Endothelial cell of umbilical vein (primary cell): ENCODE data around the gene UGT2A3. TPM values are rescaled to one million over a fixed set of nuclear protein-coding genes. Genes with fewer than 3 reads are reported as not detected.

ENCODE experiments used
- BruUV-seq: library from RNA; stranded (reverse); fragments of 400-500 nt; replicated peaks from 2 replicates; lab custom pipeline; 2021; lab: Mats Ljungman, UMichigan
- CTCF ChIA-PET: fragments of 300-600, 350-600 bp; sonication (Branson Sonifier 250); formaldehyde crosslinking; loops from one replicate; lab custom pipeline; 2021; ENCODE audit warnings: antibody characterized with exemption, inconsistent platforms; lab: Charles Lee
- POLR2A ChIA-PET: fragments of 300-600, 350-600 bp; sonication (Branson Sonifier 250); formaldehyde crosslinking; loops from one replicate; lab custom pipeline; 2021; ENCODE audit warnings: antibody characterized with exemption, inconsistent platforms; lab: Charles Lee
- DNase-seq: peaks from one replicate; pipeline ENCODE4 v3.0.0-alpha.2; 2011; ENCODE audit warnings: low read depth, low spot score
- FAIRE-seq: peaks from 2 replicates; lab custom pipeline; 2011; peaks lifted over from hg19 to GRCh38; lab: Jason Lieb, UNC
- H2AFZ ChIP-seq: 2 replicates; pipeline ENCODE4 v1.6.0; 2012; ENCODE audit warnings: low read depth, low read length, control low read depth, inconsistent platforms
- H3K27ac ChIP-seq: 2 replicates; pipeline ENCODE4 v1.5.1; 2011; ENCODE audit warnings: low read depth, mild to moderate bottlenecking, control low read depth, low read length, moderate library complexity; ENCODE audit not compliant: insufficient read depth
- H3K27me3 ChIP-seq, 2 experiments: 2 replicates each; pipeline versions ENCODE4 v1.6.0 to v1.6.1; 2011; ENCODE audit warnings: low read length in 2 of 2, mixed read lengths in 1 of 2; ENCODE audit not compliant: control insufficient read depth in 2 of 2, insufficient read depth in 2 of 2
- H3K36me3 ChIP-seq, 2 experiments: 2 replicates in 1 of 2; 3 replicates in 1 of 2; pipeline ENCODE4 v1.5.1; 2011; ENCODE audit warnings: low read length in 2 of 2, mild to moderate bottlenecking in 1 of 2, moderate library complexity in 1 of 2; ENCODE audit not compliant: control insufficient read depth in 2 of 2, insufficient read depth in 2 of 2; ENCODE audit errors: extremely low read depth in 1 of 2
- H3K4me1 ChIP-seq: 3 replicates; pipeline ENCODE4 v1.5.1; 2011; ENCODE audit warnings: mild to moderate bottlenecking, low read length; ENCODE audit not compliant: control insufficient read depth, insufficient read depth; ENCODE audit errors: extremely low read depth
- H3K4me2 ChIP-seq: 2 replicates; pipeline ENCODE4 v1.6.1; 2011; ENCODE audit warnings: low read length, control low read depth, mixed read lengths; ENCODE audit not compliant: insufficient read depth
- H3K4me3 ChIP-seq, 3 experiments: fragments of 200-600 bp in 1 of 3; sonication (generic), shearing (Covaris generic) in 1 of 3; replicated peaks in 1 of 3; 2 replicates each; pipeline ENCODE4 v1.5.1; 2011 to 2016; ENCODE audit warnings: control low read depth in 3 of 3, low read length in 3 of 3, mild to moderate bottlenecking in 2 of 3, inconsistent platforms in 1 of 3, low read depth in 1 of 3, moderate library complexity in 1 of 3; ENCODE audit not compliant: insufficient read depth in 1 of 3
- H3K79me2 ChIP-seq: 2 replicates; pipeline ENCODE4 v1.6.0; 2012; ENCODE audit warnings: low read length, inconsistent platforms; ENCODE audit not compliant: control insufficient read depth, insufficient read depth
- H3K9ac ChIP-seq: replicated peaks from 2 replicates; pipeline ENCODE3; 2011; ENCODE audit warnings: low read length, control low read depth; ENCODE audit not compliant: insufficient read depth; ENCODE audit errors: extremely low read depth
- H3K9me1 ChIP-seq: replicated peaks from 3 replicates; pipeline ENCODE4 v1.6.0; 2011; ENCODE audit warnings: mild to moderate bottlenecking, low read length; ENCODE audit not compliant: control insufficient read depth, insufficient read depth; ENCODE audit errors: extremely low read depth
- H3K9me3 ChIP-seq: replicated peaks from 2 replicates; pipeline ENCODE4 v1.5.1; 2012; ENCODE audit warnings: low read length, inconsistent platforms; ENCODE audit not compliant: control insufficient read depth, insufficient read depth
- H4K20me1 ChIP-seq: replicated peaks from 2 replicates; pipeline ENCODE3; 2011; ENCODE audit warnings: mild to moderate bottlenecking, low read length; ENCODE audit not compliant: control insufficient read depth, insufficient read depth; ENCODE audit errors: extremely low read depth
- EZH2 ChIP-seq: IDR thresholded peaks from 2 replicates; pipeline ENCODE4 v1.6.1; 2012; ENCODE audit warnings: borderline replicate concordance, low read depth, mild to moderate bottlenecking, moderate library complexity, low read length, inconsistent platforms; ENCODE audit not compliant: severe bottlenecking
- FOS ChIP-seq: IDR thresholded peaks from 2 replicates; pipeline ENCODE4 v1.6.1; 2011; ENCODE audit warnings: mild to moderate bottlenecking, low read length, moderate library complexity, borderline replicate concordance; ENCODE audit not compliant: insufficient read depth
- GATA2 ChIP-seq: IDR thresholded peaks from 2 replicates; pipeline ENCODE4 v1.7.0; 2011; ENCODE audit warnings: low read depth, mild to moderate bottlenecking, moderate library complexity, mixed read lengths, low read length; ENCODE audit not compliant: insufficient read length, insufficient read depth
- JUN ChIP-seq: IDR thresholded peaks from 2 replicates; pipeline ENCODE4 v1.6.1; 2011; ENCODE audit warnings: borderline replicate concordance, low read depth; ENCODE audit not compliant: insufficient read length, insufficient read depth
- MAX ChIP-seq: IDR thresholded peaks from 2 replicates; pipeline ENCODE4 v1.6.1; 2011; ENCODE audit not compliant: insufficient read depth, insufficient read length
- MYC ChIP-seq: IDR thresholded peaks from one replicate; pipeline ENCODE4 v1.6.1; 2011; ENCODE audit warnings: mild to moderate bottlenecking, low read depth, low read length
- POLR2A ChIP-seq: IDR thresholded peaks from 2 replicates; pipeline ENCODE4 v1.6.1; 2012; ENCODE audit warnings: low read depth, mild to moderate bottlenecking, control low read depth, low read length
- POLR2AphosphoS5 ChIP-seq: IDR thresholded peaks from 2 replicates; pipeline ENCODE4 v1.6.1; 2012; ENCODE audit warnings: low read depth, mild to moderate bottlenecking, control low read depth, low read length, moderate library complexity; ENCODE audit not compliant: insufficient read depth
- dilution Hi-C: fragments of 300-500 bp; cut with MboI; formaldehyde crosslinking; loops from one replicate; pipeline ENCODE4 v1.15.0; 2019; ENCODE audit warnings: low sequenced_read_pairs; ENCODE audit not compliant: extremely low pct_ligation_motif_present
- intact Hi-C: fragments of 100-400 bp; cut with micrococcal nuclease; formaldehyde crosslinking; loops from one replicate; pipeline ENCODE4 v1.10.0; 2022
- polyA plus RNA-seq, 4 experiments: library from polyadenylated mRNA; depleted of rRNA in 3 of 4; stranded (reverse) in 3 of 4; unstranded in 1 of 4; fragments of >200 nt; gene quantifications; 2 replicates each; pipeline versions ENCODE4 v1.2.1 to v1.2.3, GENCODE V29; 2011 to 2012; ENCODE audit warnings: missing spikeins in 1 of 4
- total RNA-seq: library from RNA; stranded (reverse); gene quantifications from 2 replicates; pipeline ENCODE4 v1.2.3, GENCODE V29; 2021
- TF ChIP-seq, protein P1 (sequence below), 2 donors: IDR thresholded peaks; 1 replicate in 1 of 2; 2 replicates in 1 of 2; pipeline ENCODE4 v1.5.1; 2011; ENCODE audit warnings: low read length in 2 of 2, mild to moderate bottlenecking in 2 of 2, moderate library complexity in 2 of 2, control low read depth in 1 of 2, inconsistent platforms in 1 of 2, low read depth in 1 of 2; ENCODE audit not compliant: insufficient read depth in 1 of 2; ENCODE audit errors: extremely low read depth in 1 of 2

The UGT2A3 gene
- total and polyA plus RNA-seq, 2 donors (not counting 3 experiments of a cell fraction or from before 2014, with no cell fraction given), result not detected

DNA sequence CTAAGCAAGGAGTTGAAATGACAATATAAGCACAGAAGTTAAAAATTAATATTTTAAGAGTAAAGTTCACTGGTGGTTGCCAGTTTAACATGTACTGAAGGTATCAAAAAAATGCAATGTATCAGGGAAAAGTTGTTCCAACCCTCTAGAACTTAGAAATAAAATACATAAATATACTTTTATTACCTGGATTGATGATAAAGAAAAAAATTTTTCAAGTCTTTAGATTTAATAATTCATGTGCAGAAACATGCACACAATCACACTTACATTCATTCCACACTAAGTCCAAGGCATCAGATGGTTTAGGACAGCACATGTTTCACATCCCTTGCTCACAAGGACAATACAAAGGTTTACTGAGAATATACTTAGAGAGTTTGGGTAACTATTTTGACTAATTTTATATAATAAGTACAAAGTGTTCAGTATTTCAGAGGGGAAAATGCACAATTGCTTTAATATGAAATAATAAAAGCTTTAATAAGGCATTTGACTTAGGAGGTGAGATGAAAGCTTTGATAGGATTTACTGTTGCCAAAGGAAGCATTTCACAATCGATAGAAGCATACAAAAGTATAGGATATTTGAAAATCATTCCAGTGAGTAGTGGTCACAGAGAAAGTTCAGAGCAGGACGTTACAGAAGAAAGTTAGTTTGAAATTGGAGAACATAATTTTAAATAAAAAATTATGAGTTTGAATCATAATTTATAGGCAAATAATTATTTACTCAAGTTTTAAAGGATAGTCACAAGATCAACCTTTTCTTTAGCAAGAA lies 392 bp upstream of the UGT2A3 start:
- BruUV-seq, result no TSS peak

More for the DNA sequence above, 392 bp upstream of the UGT2A3 start:
- H3K9ac ChIP-seq, result no peak overlapping the region
- H3K4me3 ChIP-seq, result no peak overlapping the region
- H2AFZ ChIP-seq, result no peak overlapping the region
- no peak for TF ChIP-seq GATA2
- no peak for TF ChIP-seq MAX
- TF ChIP-seq POLR2AphosphoS5, result no peak
- no peak for TF ChIP-seq JUN
- TF ChIP-seq MYC, result no peak
- TF ChIP-seq, protein P1, sequence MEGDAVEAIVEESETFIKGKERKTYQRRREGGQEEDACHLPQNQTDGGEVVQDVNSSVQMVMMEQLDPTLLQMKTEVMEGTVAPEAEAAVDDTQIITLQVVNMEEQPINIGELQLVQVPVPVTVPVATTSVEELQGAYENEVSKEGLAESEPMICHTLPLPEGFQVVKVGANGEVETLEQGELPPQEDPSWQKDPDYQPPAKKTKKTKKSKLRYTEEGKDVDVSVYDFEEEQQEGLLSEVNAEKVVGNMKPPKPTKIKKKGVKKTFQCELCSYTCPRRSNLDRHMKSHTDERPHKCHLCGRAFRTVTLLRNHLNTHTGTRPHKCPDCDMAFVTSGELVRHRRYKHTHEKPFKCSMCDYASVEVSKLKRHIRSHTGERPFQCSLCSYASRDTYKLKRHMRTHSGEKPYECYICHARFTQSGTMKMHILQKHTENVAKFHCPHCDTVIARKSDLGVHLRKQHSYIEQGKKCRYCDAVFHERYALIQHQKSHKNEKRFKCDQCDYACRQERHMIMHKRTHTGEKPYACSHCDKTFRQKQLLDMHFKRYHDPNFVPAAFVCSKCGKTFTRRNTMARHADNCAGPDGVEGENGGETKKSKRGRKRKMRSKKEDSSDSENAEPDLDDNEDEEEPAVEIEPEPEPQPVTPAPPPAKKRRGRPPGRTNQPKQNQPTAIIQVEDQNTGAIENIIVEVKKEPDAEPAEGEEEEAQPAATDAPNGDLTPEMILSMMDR (IDR thresholded peaks at IDR 0.05; ENCODE audit: extremely low read depth in 1 of 2, insufficient read depth in 1 of 2, low read depth in 1 of 2, low read length in 2 of 2), result no peak
- TF ChIP-seq EZH2, result no peak
- no peak for TF ChIP-seq POLR2A
- TF ChIP-seq FOS, result no peak
- H3K36me3 ChIP-seq, result no peaks in the 10 kb centered on the region
- intact Hi-C loops, result no loop called here
- H3K4me2 ChIP-seq, result no peak overlapping the region
- POLR2A ChIA-PET, result no interaction called here
- no peaks in the 10 kb centered on the region for H3K4me1 ChIP-seq
- no peaks in the 10 kb centered on the region for H3K79me2 ChIP-seq
- dilution Hi-C loops, result no loop called here
- FAIRE-seq (no peak), DNase-seq (no peak)
- H4K20me1 ChIP-seq, result no peaks in the 10 kb centered on the region
- H3K27ac ChIP-seq, result no peak overlapping the region
- CTCF ChIA-PET, result interaction anchor here (1.4 kb wide), 1 partner anchor 8 kb away, joined by 3 read pairs; no protein-coding TSS in a partner anchor
- no peaks in the 10 kb centered on the region for H3K27me3 ChIP-seq
- H3K9me3 ChIP-seq, result no peaks in the 10 kb centered on the region
- no peaks in the 10 kb centered on the region for H3K9me1 ChIP-seq
